Adrenal gland (tissue), 12 donors: Measurements from ENCODE around the gene NEIL3. TPM values are rescaled to one million over a fixed set of nuclear protein-coding genes. Genes with fewer than 3 reads are reported as not detected.

Experiments used
- DNase-seq, 7 donors: peaks; one replicate each; pipeline ENCODE4 v3.0.0-alpha.2; 2019 to 2020
- H3K27ac ChIP-seq, 5 donors: fragments of 200-600 bp; sonication (generic) in 4 of 5; 1 replicate in 3 of 5; 2 replicates in 2 of 5; pipeline versions ENCODE4 v1.5.1 to v1.8.0; 2016 to 2020; ENCODE audit warnings: mild to moderate bottlenecking in 1 of 5
- H3K27me3 ChIP-seq: fragments of 200-600 bp; 2 replicates; pipeline ENCODE4 v1.8.0; 2021
- H3K36me3 ChIP-seq, 2 donors: fragments of 200-600 bp; replicated peaks in 1 of 2; 1 replicate in 1 of 2; 2 replicates in 1 of 2; pipeline versions ENCODE4 v1.5.1 to v1.8.0; 2018 to 2022
- H3K4me1 ChIP-seq, 2 donors: fragments of 200-600 bp; replicated peaks in 1 of 2; 1 replicate in 1 of 2; 2 replicates in 1 of 2; pipeline versions ENCODE4 v1.5.1 to v1.8.0; 2018 to 2021
- H3K4me3 ChIP-seq, 4 donors: fragments of 200-600 bp; sonication (generic) in 3 of 4; one replicate each; pipeline ENCODE4 v1.5.1; 2016 to 2018
- H3K9me3 ChIP-seq, 3 donors: fragments of 200-600 bp; sonication (generic) in 1 of 3; replicated peaks in 1 of 3; 1 replicate in 2 of 3; 2 replicates in 1 of 3; pipeline versions ENCODE4 v1.5.1 to v1.8.0; 2016 to 2021
- CTCF ChIP-seq, 6 experiments: fragments of 450-650 bp in 4 of 6; fragments of 200-600 bp in 2 of 6; sonication (generic) in 1 of 6; IDR thresholded peaks; 1 replicate in 5 of 6; 2 replicates in 1 of 6; pipeline versions ENCODE4 v1.5.1 to v1.8.0; 2016 to 2021; ENCODE audit warnings: antibody characterized with exemption in 6 of 6, mild to moderate bottlenecking in 2 of 6, moderate library complexity in 1 of 6
- POLR2A ChIP-seq, 2 donors: fragments of 450-650 bp; IDR thresholded peaks; one replicate each; pipeline ENCODE4 v1.6.1; 2017; ENCODE audit warnings: antibody characterized with exemption in 2 of 2, mild to moderate bottlenecking in 2 of 2, moderate library complexity in 1 of 2
- WGBS, 4 donors: extraction: QIAGEN DNeasy Blood & Tissue Kit in 2 of 4; methylation state at CpG; one replicate each; pipeline versions ENCODE4 v1.1.5 to v1.1.7; 2013 to 2017; 5-methylcytosine and 5-hydroxymethylcytosine counted together
- intact Hi-C, 2 donors: fragments of 100-400 bp; cut with DNase I; formaldehyde crosslinking; loops; one replicate each; pipeline versions ENCODE4 v1.14.1 to v1.15.0; 2022 to 2023
- polyA plus RNA-seq, 3 donors: library from polyadenylated mRNA; stranded (reverse); fragments of 200-250 nt in 2 of 3; fragments of 350-450 nt in 1 of 3; fragmentation: Illumina TruSeq in 1 of 3; extraction: RNeasy Lipid Tissue Mini Kit (QIAGEN cat#74804) in 1 of 3; gene quantifications; one replicate each; pipeline ENCODE4 v1.2.3, GENCODE V29; 2013 to 2014
- total RNA-seq, 9 donors: library from RNA; depleted of rRNA in 4 of 9; stranded (reverse); fragments of >200 nt in 4 of 9; fragments of 120-200 nt in 1 of 9; fragmentation: NEBNext Ultra II Directional in 1 of 9; extraction: Animal tissue kit (Norgen Biotek cat#: 25700) in 1 of 9; gene quantifications; one replicate each; pipeline versions ENCODE4 v1.1.0 to v1.2.4, GENCODE V29; 2013 to 2023
- donor health status: healthy with polysubstance abuse.
- donor health status: Bipolar disorder and iron deficiency.
- donor health status: DM: yes; HTN: yes; CAD: no.
- donor health status: DM: no; HTN: no; CAD: no.
- donor health status: DM: no; HTN: no; CAD: no.
- donor health status: DM: yes; HTN: yes; CAD: no.

Gene NEIL3
- total and polyA plus RNA-seq, 12 donors: 0.03 to 3.3 (median 0.27) TPM; not detected in 4

- no peak overlapping the region for H3K27ac ChIP-seq
- 85 to 92% (median 88%) methylated on average over 6 of the region's 6 CpGs for WGBS, 4 donors
- no peaks in the 10 kb centered on the region for H3K4me1 ChIP-seq
- H3K4me3 ChIP-seq: no peak overlapping the region
- no peaks in the 10 kb centered on the region for H3K27me3 ChIP-seq
- intact Hi-C loops: no loop called here
- no peaks in the 10 kb centered on the region for H3K9me3 ChIP-seq
- no peaks in the 10 kb centered on the region for H3K36me3 ChIP-seq
- DNase-seq: no peak
- TF ChIP-seq POLR2A (IDR thresholded peaks at IDR 0.05) (no peak), CTCF (IDR thresholded peaks at IDR 0.05) (no peak)
These were observed 39.5 kb downstream of the NEIL3 start for GRCh38 chr4:177349191-177349590.

- TF ChIP-seq POLR2A (IDR thresholded peaks at IDR 0.05) (no peak), CTCF (IDR thresholded peaks at IDR 0.05) (no peak)
- intact Hi-C loops: no loop called here
- H3K4me3 ChIP-seq: no peak overlapping the region
- H3K36me3 ChIP-seq: no peaks in the 10 kb centered on the region
- no peak overlapping the region for H3K27ac ChIP-seq
- H3K9me3 ChIP-seq: no peaks in the 10 kb centered on the region
- no peaks in the 10 kb centered on the region for H3K4me1 ChIP-seq
- 92 to 95% (median 94%) methylated on average over 5 of the region's 5 CpGs for WGBS, 4 donors
- no peak for DNase-seq
- H3K27me3 ChIP-seq: no peaks in the 10 kb centered on the region
These were observed 42.1 kb downstream of the NEIL3 start for GRCh38 chr4:177351622-177352244.

GRCh38 chr4:177356206-177356605 is 46.5 kb downstream of the NEIL3 start:
- no peak for DNase-seq
- H3K9me3 ChIP-seq: no peaks in the 10 kb centered on the region
- H3K36me3 ChIP-seq: no peaks in the 10 kb centered on the region
- intact Hi-C loops: no loop called here
- no peaks in the 10 kb centered on the region for H3K4me1 ChIP-seq
- TF ChIP-seq POLR2A (IDR thresholded peaks at IDR 0.05) (no peak), CTCF (IDR thresholded peaks at IDR 0.05) (no peak)
- H3K4me3 ChIP-seq: no peak overlapping the region
- H3K27me3 ChIP-seq: no peaks in the 10 kb centered on the region
- no peak overlapping the region for H3K27ac ChIP-seq

- no peak for DNase-seq
- H3K36me3 ChIP-seq: no peaks in the 10 kb centered on the region
- TF ChIP-seq POLR2A (IDR thresholded peaks at IDR 0.05) (no peak), CTCF (IDR thresholded peaks at IDR 0.05) (no peak)
- 91 to 94% (median 92%) methylated on average over 7 of the region's 7 CpGs for WGBS, 4 donors
- no peak overlapping the region for H3K27ac ChIP-seq
- no peaks in the 10 kb centered on the region for H3K4me1 ChIP-seq
- no peak overlapping the region for H3K4me3 ChIP-seq
- intact Hi-C loops: no loop called here
- no peaks in the 10 kb centered on the region for H3K9me3 ChIP-seq
- no peaks in the 10 kb centered on the region for H3K27me3 ChIP-seq
These were observed 47.2 kb downstream of the NEIL3 start for GRCh38 chr4:177356921-177357320.
